Type B pancreatic cell (in vitro differentiated cells): ENCODE data around the gene SLC25A20. TPM values are rescaled to one million over a fixed set of nuclear protein-coding genes. Genes with fewer than 3 reads are reported as not detected.

Source experiments
- DNase-seq: peaks from one replicate; pipeline ENCODE4 v3.0.0; 2021; ENCODE audit warnings: mixed read lengths; ENCODE audit not compliant: unreplicated experiment; ENCODE audit errors: extremely low spot score
- H3K27ac Mint-ChIP-seq: 2 replicates; pipeline ENCODE4 v1.8.0; 2021; ENCODE audit warnings: mild to moderate bottlenecking, mixed read lengths
- H3K27me3 Mint-ChIP-seq: 2 replicates; pipeline ENCODE4 v1.8.0; 2021; ENCODE audit warnings: mixed read lengths
- H3K36me3 Mint-ChIP-seq: 2 replicates; pipeline ENCODE4 v1.8.0; 2021; ENCODE audit warnings: mixed read lengths
- H3K4me1 Mint-ChIP-seq: one replicate; pipeline ENCODE4 v1.8.0; 2021; ENCODE audit warnings: mixed read lengths; ENCODE audit not compliant: unreplicated experiment
- H3K4me3 Mint-ChIP-seq: 2 replicates; pipeline ENCODE4 v1.8.0; 2021; ENCODE audit warnings: mild to moderate bottlenecking, mixed read lengths
- H3K9me3 Mint-ChIP-seq: 2 replicates; pipeline ENCODE4 v1.8.0; 2021; ENCODE audit warnings: mixed read lengths
- CTCF ChIP-seq: fragments of 200-600 bp; sonication (generic); conservative IDR thresholded peaks from 2 replicates; pipeline ENCODE4 v1.5.0; 2021; ENCODE audit warnings: antibody characterized with exemption, mild to moderate bottlenecking
- long read RNA-seq: library from polyadenylated mRNA; unstranded; transcript quantifications from one replicate; pipeline ENCODE4 v2.0.0, GENCODE V29; 2020
- total RNA-seq: library from RNA; stranded (reverse); gene quantifications from 2 replicates; pipeline ENCODE4 v1.2.1, GENCODE V29; 2021; ENCODE audit warnings: low replicate concordance

The SLC25A20 gene, protein sequence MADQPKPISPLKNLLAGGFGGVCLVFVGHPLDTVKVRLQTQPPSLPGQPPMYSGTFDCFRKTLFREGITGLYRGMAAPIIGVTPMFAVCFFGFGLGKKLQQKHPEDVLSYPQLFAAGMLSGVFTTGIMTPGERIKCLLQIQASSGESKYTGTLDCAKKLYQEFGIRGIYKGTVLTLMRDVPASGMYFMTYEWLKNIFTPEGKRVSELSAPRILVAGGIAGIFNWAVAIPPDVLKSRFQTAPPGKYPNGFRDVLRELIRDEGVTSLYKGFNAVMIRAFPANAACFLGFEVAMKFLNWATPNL
- total RNA-seq, result 15.2 and 15.3 TPM in 2 replicates
- long read RNA-seq, transcript SLC25A20-201 (9 exons, 1,879 nt), result major isoform, 18 of 20 reads
- long read RNA-seq, partial matches to known transcripts, result 1 of 20 reads
- long read RNA-seq, other reads (novel, unspliced or antisense), result 1 of 20 reads

GRCh38 chr3:48898383-48899234, at the start of gene SLC25A20:
TSS of gene SLC25A20 (minus strand) at chr3:48898882. CDS start at chr3:48898794, 88 bp downstream.
- H3K27ac Mint-ChIP-seq, result peak within 1 kb of the TSS; percentile 76
- H3K4me3 Mint-ChIP-seq, result peak within 1 kb of the TSS; percentile 91
- no peaks in the 10 kb centered on the region for H3K9me3 Mint-ChIP-seq
- H3K27me3 Mint-ChIP-seq, result no peaks in the 10 kb centered on the region
- no peaks in the 10 kb centered on the region for H3K36me3 Mint-ChIP-seq
- no peak for TF ChIP-seq CTCF
- DNase-seq, result peak; percentile 89
- peaks cover 19% of the 10 kb centered on the region for H3K4me1 Mint-ChIP-seq

DNA sequence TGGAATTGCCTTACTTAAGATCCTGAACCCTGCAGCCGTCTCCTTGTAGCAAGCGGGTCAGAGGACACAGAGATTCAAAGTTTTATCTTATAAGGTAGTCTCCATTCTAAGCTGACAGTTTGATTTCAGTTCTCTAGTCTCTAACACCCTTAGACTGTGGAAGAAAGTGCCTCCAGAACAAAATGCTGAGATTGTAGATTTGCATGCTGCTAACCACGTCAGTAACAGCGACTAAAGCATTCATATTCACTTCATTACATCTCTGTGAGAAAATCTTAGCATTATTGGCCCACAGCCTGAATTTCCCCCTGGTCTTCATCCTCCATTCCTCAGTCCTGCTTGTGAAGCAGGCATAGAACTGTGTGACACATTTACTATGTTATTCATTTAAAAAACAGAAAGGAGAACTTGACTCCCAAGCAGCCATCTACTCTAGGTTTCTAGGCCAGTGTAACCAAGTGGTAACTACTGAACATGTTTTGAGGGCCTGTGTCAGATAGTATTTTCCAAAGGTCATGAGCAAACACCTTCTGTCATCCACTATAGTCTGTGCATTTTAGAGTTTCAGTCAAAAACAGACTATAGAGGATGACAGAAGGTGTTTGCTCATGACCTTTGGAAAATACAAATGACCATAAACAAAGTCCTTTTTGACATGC, 47.3 kb upstream of the SLC25A20 start:
- Mint-ChIP-seq H3K9me3 (no peaks in the 10 kb centered on the region), H3K36me3 (peaks cover 16% of the 10 kb centered on the region), H3K4me3 (peak overlapping the region; percentile 8), H3K4me1 (peaks cover 3% of the 10 kb centered on the region), H3K27ac (peak overlapping the region; percentile 54), H3K27me3 (no peaks in the 10 kb centered on the region)
- no peak for DNase-seq
- TF ChIP-seq CTCF, result no peak

DNA sequence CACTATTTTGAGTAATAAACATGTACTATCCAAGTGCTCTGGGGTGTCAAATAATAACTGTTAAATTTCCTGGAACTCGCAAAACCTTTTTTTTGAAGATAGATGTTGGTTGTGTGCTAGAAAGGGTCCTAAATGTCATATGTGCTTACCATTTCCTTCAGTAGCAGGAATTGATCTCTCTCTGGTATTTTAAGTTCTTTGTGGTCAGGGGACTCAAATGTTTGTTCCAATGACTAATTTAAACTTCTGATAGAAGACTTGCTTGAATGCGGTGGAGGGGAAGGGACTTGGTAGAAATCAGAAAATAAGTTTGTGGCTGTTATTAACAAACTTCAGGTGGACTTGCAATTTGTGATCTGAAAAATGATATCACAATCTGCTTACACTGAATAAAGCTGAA, 46.8 kb upstream of the SLC25A20 start:
- peaks cover 16% of the 10 kb centered on the region for H3K36me3 Mint-ChIP-seq
- no peak overlapping the region for H3K27ac Mint-ChIP-seq
- TF ChIP-seq CTCF, result no peak
- H3K4me1 Mint-ChIP-seq, result peaks cover 3% of the 10 kb centered on the region
- H3K9me3 Mint-ChIP-seq, result no peaks in the 10 kb centered on the region
- H3K27me3 Mint-ChIP-seq, result no peaks in the 10 kb centered on the region
- no peak overlapping the region for H3K4me3 Mint-ChIP-seq
- DNase-seq, result no peak

DNA sequence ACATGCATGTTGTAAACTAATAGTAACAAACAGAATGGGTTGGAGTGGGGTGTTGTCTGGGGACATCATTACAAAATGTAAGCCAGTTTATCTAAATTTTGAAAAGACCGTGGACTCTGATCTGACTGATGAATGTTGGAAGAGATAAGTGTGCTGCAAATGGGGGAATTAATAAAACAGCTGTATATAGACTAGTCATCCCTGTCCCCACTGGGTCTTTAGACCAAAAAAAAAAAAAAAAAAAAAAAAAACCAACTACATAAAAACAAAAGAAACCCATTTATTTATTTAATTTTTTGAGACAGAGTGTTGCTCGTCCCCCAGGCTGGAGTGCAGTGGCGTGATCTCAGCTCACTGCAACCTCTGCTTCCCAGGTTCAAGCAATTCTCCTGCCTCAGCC, 40.0 kb upstream of the SLC25A20 start:
- H3K4me1 Mint-ChIP-seq, result no peaks in the 10 kb centered on the region
- no peak for TF ChIP-seq CTCF
- H3K9me3 Mint-ChIP-seq, result no peaks in the 10 kb centered on the region

DNA sequence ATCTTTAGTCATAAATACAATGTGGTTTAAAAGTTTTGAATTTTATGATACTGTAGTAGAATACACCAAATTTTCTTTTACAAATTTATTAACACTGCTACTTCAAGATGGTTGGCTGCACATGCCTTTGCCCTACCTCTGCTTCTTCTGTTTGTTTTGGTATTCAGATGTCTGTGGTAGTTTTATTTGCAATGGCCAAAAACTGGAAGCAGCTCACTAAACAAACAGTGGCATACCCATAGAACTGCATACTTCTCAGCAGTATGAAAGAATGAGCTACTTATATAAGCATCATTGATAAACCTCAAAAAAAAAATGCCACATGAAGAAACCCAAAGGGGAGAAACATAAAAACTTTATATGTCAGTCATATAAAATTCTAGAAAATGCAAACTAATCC, 39.5 kb upstream of the SLC25A20 start:
- no peak overlapping the region for H3K27ac Mint-ChIP-seq
- no peaks in the 10 kb centered on the region for H3K27me3 Mint-ChIP-seq
- no peak for TF ChIP-seq CTCF

More for the DNA sequence above, 40.0 kb upstream of the SLC25A20 start:
- peaks cover 37% of the 10 kb centered on the region for H3K36me3 Mint-ChIP-seq
- no peak for DNase-seq
- H3K4me3 Mint-ChIP-seq, result no peak overlapping the region
- no peaks in the 10 kb centered on the region for H3K27me3 Mint-ChIP-seq
- no peak overlapping the region for H3K27ac Mint-ChIP-seq

More for the DNA sequence above, 39.5 kb upstream of the SLC25A20 start:
- Mint-ChIP-seq H3K4me1 (no peaks in the 10 kb centered on the region), H3K9me3 (no peaks in the 10 kb centered on the region), H3K36me3 (peaks cover 36% of the 10 kb centered on the region), H3K4me3 (no peak overlapping the region)
- DNase-seq, result no peak
